Mononuclear cell (primary cell): ENCODE data around the gene PALLD. TPM values are rescaled to one million over a fixed set of nuclear protein-coding genes. Genes with fewer than 3 reads are reported as not detected.

ENCODE experiments used
- H3K27me3 ChIP-seq: 2 replicates; pipeline ENCODE4 v1.6.0; 2011; ENCODE audit warnings: low read length, control low read depth; ENCODE audit not compliant: insufficient read depth
- H3K4me1 ChIP-seq: 2 replicates; pipeline ENCODE4 v1.5.1; 2011; ENCODE audit warnings: mild to moderate bottlenecking, low read length, control low read depth; ENCODE audit not compliant: insufficient read depth
- H3K4me3 ChIP-seq: 2 replicates; pipeline ENCODE4 v1.5.1; 2011; ENCODE audit warnings: mild to moderate bottlenecking, low read length, moderate library complexity
- H3K9me3 ChIP-seq: 2 replicates; pipeline ENCODE4 v1.5.1; 2011; ENCODE audit warnings: low read depth, mild to moderate bottlenecking, control low read depth, low read length
- total RNA-seq: library from RNA; depleted of rRNA; stranded (reverse); fragments of >200 nt; gene quantifications from one replicate; pipeline ENCODE4 v1.2.3, GENCODE V29; 2012

Gene PALLD
- total RNA-seq, 1 donor: 1.8 TPM

- Histone ChIP-seq H3K4me1 (no peaks in the 10 kb centered on the region), H3K27me3 (no peaks in the 10 kb centered on the region), H3K4me3 (no peak overlapping the region), H3K9me3 (no peaks in the 10 kb centered on the region)
Observed at GRCh38 chr4:168528131-168528949, 31.5 kb downstream of the PALLD start.

DNA sequence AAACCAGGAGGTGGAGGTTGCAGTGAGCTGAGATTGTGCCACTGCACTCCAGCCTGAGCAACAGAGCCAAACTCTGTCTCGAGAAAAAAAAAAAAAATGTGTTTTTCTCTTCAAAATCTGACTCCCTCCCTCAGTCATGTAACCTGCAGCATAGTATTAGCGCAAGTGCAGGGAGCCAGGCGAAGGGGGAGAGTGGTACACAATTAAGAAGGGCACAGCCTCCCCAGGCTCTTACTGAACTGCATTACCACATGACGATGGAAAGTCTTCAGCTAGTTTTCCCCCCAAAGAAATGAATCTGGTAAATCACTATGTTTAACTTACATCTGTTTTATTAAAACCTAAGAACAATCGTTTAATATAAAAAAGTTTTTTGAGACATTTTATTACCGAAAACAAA is 32.4 kb downstream of the PALLD start:
- Histone ChIP-seq H3K27me3 (peaks cover 2% of the 10 kb centered on the region), H3K9me3 (no peaks in the 10 kb centered on the region), H3K4me1 (no peaks in the 10 kb centered on the region), H3K4me3 (no peak overlapping the region)

DNA sequence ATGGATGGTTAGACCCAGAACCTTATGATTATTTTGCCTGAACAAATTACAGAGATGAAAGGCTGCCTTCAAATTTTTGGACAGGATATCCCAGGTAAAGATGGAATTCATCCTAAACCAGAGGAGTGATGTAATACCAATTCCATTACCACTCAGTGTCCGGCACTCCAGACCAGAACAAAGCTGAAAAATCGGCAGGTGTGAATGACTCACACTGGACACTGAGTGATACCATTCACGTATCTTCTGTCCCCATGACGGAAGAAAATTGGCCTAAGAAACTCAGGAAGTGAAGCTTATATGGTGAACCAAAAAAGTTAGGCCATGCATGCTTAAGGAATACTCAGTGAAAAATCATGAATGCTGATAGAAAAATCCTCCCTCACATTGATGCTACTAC is 34.5 kb downstream of the PALLD start:
- Histone ChIP-seq H3K9me3 (no peaks in the 10 kb centered on the region), H3K4me3 (no peak overlapping the region), H3K27me3 (peaks cover 2% of the 10 kb centered on the region), H3K4me1 (no peaks in the 10 kb centered on the region)

DNA sequence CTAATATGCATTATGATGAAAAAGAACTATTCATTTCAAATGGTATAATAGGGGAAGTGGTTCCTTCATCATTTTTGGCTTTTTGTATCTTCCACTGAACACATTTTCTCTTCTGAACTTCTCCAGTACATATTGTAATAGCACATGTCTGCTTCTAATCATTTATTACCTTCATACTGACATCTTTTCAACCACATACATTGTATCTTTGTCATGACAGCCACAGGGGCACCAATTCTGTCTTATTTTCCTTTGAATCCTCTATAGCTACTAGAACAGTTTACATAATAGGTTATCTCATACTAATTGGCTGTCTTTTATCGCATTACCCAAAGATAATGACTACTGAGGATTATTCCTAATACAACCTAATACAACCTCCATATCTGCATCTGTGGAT is 37.7 kb downstream of the PALLD start:
- no peaks in the 10 kb centered on the region for H3K9me3 ChIP-seq
- no peak overlapping the region for H3K4me3 ChIP-seq
- H3K4me1 ChIP-seq: no peaks in the 10 kb centered on the region
- peaks cover 2% of the 10 kb centered on the region for H3K27me3 ChIP-seq

DNA sequence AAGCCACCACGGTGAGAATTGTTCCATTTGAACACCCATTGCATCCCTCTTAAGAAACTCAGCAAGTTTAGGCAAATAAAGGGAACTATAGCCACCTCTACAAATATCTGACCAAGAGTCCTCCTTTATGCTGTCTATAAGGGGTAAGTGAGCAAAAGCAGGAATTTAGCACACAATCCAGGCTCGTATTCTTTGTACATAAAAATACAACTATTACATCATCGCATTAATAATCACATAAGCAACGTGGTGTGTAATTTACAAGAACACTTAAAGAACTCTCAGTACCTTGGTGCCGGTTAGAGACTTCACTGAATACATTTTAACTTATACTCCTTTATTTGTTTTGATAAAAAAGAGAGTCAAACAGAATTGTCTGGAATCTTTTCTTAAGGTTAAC is 38.8 kb downstream of the PALLD start:
- Histone ChIP-seq H3K4me1 (no peaks in the 10 kb centered on the region), H3K4me3 (no peak overlapping the region), H3K9me3 (no peaks in the 10 kb centered on the region), H3K27me3 (peaks cover 2% of the 10 kb centered on the region)

DNA sequence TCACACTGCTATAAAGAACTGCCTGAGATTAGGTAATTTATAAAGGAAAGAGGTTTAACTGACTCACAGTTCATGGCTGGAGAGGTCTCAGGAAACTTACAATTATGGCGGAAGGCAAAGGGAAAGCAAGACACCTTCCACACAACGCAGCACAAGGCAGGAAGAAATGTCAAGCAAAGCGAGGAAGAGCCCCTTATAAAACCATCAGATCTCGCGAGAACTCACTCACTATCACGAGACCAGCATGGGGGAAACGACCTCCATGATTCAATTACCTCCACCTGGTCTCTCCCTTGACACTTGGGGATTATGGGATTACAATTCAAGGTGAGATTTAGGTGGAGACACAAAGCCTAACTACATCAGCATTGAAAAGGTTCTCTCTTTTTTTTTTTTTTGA is 39.6 kb downstream of the PALLD start:
- Histone ChIP-seq H3K4me3 (no peak overlapping the region), H3K9me3 (no peaks in the 10 kb centered on the region), H3K27me3 (peaks cover 2% of the 10 kb centered on the region)

GRCh38 chr4:168537086-168537485 is 40.2 kb downstream of the PALLD start:
- peaks cover 2% of the 10 kb centered on the region for H3K27me3 ChIP-seq
- no peak overlapping the region for H3K4me3 ChIP-seq
- H3K9me3 ChIP-seq: no peaks in the 10 kb centered on the region
- no peaks in the 10 kb centered on the region for H3K4me1 ChIP-seq

More for the DNA sequence above, 39.6 kb downstream of the PALLD start:
- no peaks in the 10 kb centered on the region for H3K4me1 ChIP-seq

DNA sequence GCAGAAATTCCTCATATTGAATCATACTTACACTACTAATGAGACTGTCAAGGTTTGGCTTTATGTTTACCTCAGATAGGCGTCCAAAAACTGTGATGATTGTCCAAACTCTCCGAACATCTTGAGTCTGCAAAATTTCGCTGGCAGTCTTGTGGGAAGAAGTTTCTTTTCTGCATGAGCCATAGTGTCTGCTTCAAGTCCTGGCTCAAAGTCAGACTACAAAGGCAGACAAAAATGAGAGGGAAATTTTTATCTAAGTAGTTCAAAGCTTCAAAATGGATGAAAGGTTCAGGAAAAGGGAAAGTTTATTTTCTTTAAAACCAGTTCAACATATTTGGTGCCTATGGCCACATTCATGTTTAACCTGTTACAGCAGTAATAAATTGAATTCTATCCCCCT is 40.7 kb downstream of the PALLD start:
- Histone ChIP-seq H3K4me3 (no peak overlapping the region), H3K27me3 (peaks cover 2% of the 10 kb centered on the region), H3K4me1 (no peaks in the 10 kb centered on the region), H3K9me3 (no peaks in the 10 kb centered on the region)

GRCh38 chr4:168538632-168539031 is 41.8 kb downstream of the PALLD start:
- Histone ChIP-seq H3K4me1 (no peaks in the 10 kb centered on the region), H3K4me3 (no peak overlapping the region), H3K27me3 (peaks cover 2% of the 10 kb centered on the region), H3K9me3 (no peaks in the 10 kb centered on the region)

DNA sequence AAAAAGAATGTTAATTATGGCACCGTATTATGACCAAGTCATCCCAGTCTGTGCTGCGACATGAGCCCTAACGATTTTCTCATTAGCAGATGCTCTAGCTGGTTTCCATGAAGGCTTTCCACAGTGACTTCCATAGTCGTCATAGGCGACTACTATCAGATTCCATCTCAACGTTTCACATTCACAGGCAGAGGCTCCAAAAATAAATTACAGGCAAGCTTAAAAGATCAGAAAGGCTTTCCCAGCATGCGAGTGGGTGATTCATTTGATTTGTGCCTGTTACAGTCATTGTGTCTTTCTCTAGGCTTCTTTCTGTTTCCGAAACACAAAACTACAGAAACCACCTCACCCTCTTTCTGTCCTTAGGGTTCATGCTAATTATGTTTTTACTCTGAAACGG is 43.2 kb downstream of the PALLD start:
- Histone ChIP-seq H3K9me3 (no peaks in the 10 kb centered on the region), H3K27me3 (no peaks in the 10 kb centered on the region), H3K4me3 (no peak overlapping the region), H3K4me1 (no peaks in the 10 kb centered on the region)

GRCh38 chr4:168540503-168541265 is 43.8 kb downstream of the PALLD start:
- H3K4me1 ChIP-seq: no peaks in the 10 kb centered on the region
- no peak overlapping the region for H3K4me3 ChIP-seq
- H3K27me3 ChIP-seq: no peaks in the 10 kb centered on the region

GRCh38 chr4:168541266-168541953 is 44.6 kb downstream of the PALLD start:
- H3K9me3 ChIP-seq: no peaks in the 10 kb centered on the region
- no peaks in the 10 kb centered on the region for H3K4me1 ChIP-seq
- H3K27me3 ChIP-seq: no peaks in the 10 kb centered on the region
- no peak overlapping the region for H3K4me3 ChIP-seq

More at GRCh38 chr4:168540503-168541265, 43.8 kb downstream of the PALLD start:
- no peaks in the 10 kb centered on the region for H3K9me3 ChIP-seq

- Histone ChIP-seq H3K4me1 (no peaks in the 10 kb centered on the region), H3K9me3 (no peaks in the 10 kb centered on the region), H3K4me3 (no peak overlapping the region), H3K27me3 (no peaks in the 10 kb centered on the region)
Observed at GRCh38 chr4:168549143-168549542, 52.3 kb downstream of the PALLD start.

DNA sequence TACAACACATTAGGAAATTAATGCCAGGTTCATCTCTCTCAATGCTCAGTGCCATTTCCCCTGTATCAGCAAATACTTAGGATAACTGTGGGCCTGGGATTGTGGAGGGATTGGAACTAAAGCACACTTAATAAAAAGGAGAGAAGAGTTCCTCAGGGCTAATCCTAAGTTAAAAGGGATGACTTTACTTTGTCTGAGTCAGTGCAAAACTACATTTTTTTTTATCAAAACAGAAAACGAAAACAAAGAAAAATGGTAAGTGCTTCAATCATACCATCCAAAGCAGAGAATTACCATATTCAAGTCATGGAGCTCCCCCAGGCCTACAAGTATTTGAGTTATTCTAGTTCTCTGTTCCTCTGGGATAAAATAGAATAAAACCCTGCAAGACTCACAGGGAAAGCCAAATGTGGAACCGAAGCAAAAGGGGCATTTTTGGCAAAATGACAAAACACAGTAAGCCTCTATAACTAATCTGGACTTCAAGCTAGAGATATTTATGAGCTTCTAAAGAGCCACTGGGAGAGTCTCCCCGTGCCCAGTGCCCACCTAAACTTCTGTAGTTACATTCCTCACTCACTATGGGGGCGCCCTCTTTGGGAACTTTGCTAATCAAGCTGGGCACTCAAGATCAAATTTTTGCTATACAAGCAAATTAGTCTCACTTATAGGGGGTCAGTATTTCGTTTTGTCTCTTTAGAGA is 53.4 kb downstream of the PALLD start:
- Histone ChIP-seq H3K27me3 (no peaks in the 10 kb centered on the region), H3K4me1 (no peaks in the 10 kb centered on the region), H3K4me3 (no peak overlapping the region), H3K9me3 (no peaks in the 10 kb centered on the region)

GRCh38 chr4:168551211-168551610 is 54.4 kb downstream of the PALLD start:
- H3K4me1 ChIP-seq: no peaks in the 10 kb centered on the region
- H3K27me3 ChIP-seq: no peaks in the 10 kb centered on the region
- no peaks in the 10 kb centered on the region for H3K9me3 ChIP-seq
- H3K4me3 ChIP-seq: no peak overlapping the region
